IPS DF 6.9 (cell line): ENCODE measurements around the gene FATE1.

ENCODE experiments used
- DNase-seq: peaks from one replicate; pipeline ENCODE4 v3.0.0-alpha.2; 2013; ENCODE audit warnings: low read depth, low spot score
- H3K27ac ChIP-seq: one replicate; pipeline ENCODE4 v1.5.1; 2013; ENCODE audit warnings: low read length, control low read depth
- H3K27me3 ChIP-seq: 2 replicates; pipeline ENCODE4 v1.6.1; 2013; ENCODE audit warnings: mild to moderate bottlenecking, low read length; ENCODE audit not compliant: control insufficient read depth, insufficient read depth
- H3K36me3 ChIP-seq: 2 replicates; pipeline ENCODE4 v1.6.1; 2013; ENCODE audit warnings: low read length; ENCODE audit not compliant: control insufficient read depth, insufficient read depth
- H3K4me1 ChIP-seq: 2 replicates; pipeline ENCODE4 v1.6.1; 2013; ENCODE audit warnings: low read length; ENCODE audit not compliant: control insufficient read depth, insufficient read depth
- H3K4me3 ChIP-seq: 2 replicates; pipeline ENCODE4 v1.5.1; 2013; ENCODE audit warnings: mild to moderate bottlenecking, low read length
- H3K9me3 ChIP-seq: 2 replicates; pipeline ENCODE4 v1.6.1; 2013; ENCODE audit warnings: low read length, inconsistent platforms; ENCODE audit not compliant: control insufficient read depth, insufficient read depth
- WGBS: extraction: QIAGEN DNeasy Blood & Tissue Kit; methylation state at CpG from one replicate; pipeline ENCODE4 v1.1.7; 2013; ENCODE audit warnings: mixed read lengths, missing lambda C conversion rate; ENCODE audit not compliant: insufficient read length, insufficient coverage; 5-methylcytosine and 5-hydroxymethylcytosine counted together

Gene FATE1

GRCh38 chrX:151715752-151716151 is at the start of gene FATE1:
TSS of gene FATE1 (plus strand) at chrX:151716035. CDS start at chrX:151716120, 85 bp downstream.
- Histone ChIP-seq H3K9me3 (no peaks in the 10 kb centered on the region), H3K27ac (no peak within 1 kb of the TSS), H3K27me3 (no peaks in the 10 kb centered on the region), H3K4me3 (no peak within 1 kb of the TSS), H3K4me1 (peaks cover 2% of the 10 kb centered on the region; the same call in 1 of the 2 replicates), H3K36me3 (no peaks in the 10 kb centered on the region)
- no peak for DNase-seq
- no CpG with 5 or more reads among the region's 3 CpGs for WGBS

- WGBS: no CpG with 5 or more reads among the region's 6 CpGs
- Histone ChIP-seq H3K27ac (no peak overlapping the region), H3K27me3 (no peaks in the 10 kb centered on the region), H3K4me1 (no peaks in the 10 kb centered on the region), H3K36me3 (no peaks in the 10 kb centered on the region), H3K4me3 (no peak overlapping the region), H3K9me3 (no peaks in the 10 kb centered on the region)
- no peak for DNase-seq
Measured at GRCh38 chrX:151675121-151675746, 40.6 kb upstream of the FATE1 start.

- no peaks in the 10 kb centered on the region; the same call in 1 of the 2 replicates for H3K36me3 ChIP-seq
- H3K27ac ChIP-seq: no peak overlapping the region
- H3K9me3 ChIP-seq: no peaks in the 10 kb centered on the region
- no peak for DNase-seq
- H3K4me1 ChIP-seq: no peaks in the 10 kb centered on the region
- H3K27me3 ChIP-seq: no peaks in the 10 kb centered on the region
- WGBS: no CpG with 5 or more reads among the region's 4 CpGs
- H3K4me3 ChIP-seq: no peak overlapping the region
Measured at GRCh38 chrX:151676196-151676595, 39.6 kb upstream of the FATE1 start.

GRCh38 chrX:151679798-151680402 is 35.9 kb upstream of the FATE1 start:
- Histone ChIP-seq H3K4me3 (no peak overlapping the region), H3K27ac (no peak overlapping the region)

GRCh38 chrX:151680805-151681204 is 35.0 kb upstream of the FATE1 start:
- Histone ChIP-seq H3K4me3 (no peak overlapping the region), H3K9me3 (no peaks in the 10 kb centered on the region), H3K4me1 (no peaks in the 10 kb centered on the region), H3K27ac (no peak overlapping the region), H3K27me3 (no peaks in the 10 kb centered on the region), H3K36me3 (no peaks in the 10 kb centered on the region; the same call in 1 of the 2 replicates)
- no CpG with 5 or more reads among the region's 4 CpGs for WGBS
- DNase-seq: no peak

More at GRCh38 chrX:151679798-151680402, 35.9 kb upstream of the FATE1 start:
- no CpG with 5 or more reads among the region's 5 CpGs for WGBS
- H3K9me3 ChIP-seq: no peaks in the 10 kb centered on the region
- no peak for DNase-seq
- H3K36me3 ChIP-seq: no peaks in the 10 kb centered on the region; the same call in 1 of the 2 replicates
- no peaks in the 10 kb centered on the region for H3K4me1 ChIP-seq
- H3K27me3 ChIP-seq: no peaks in the 10 kb centered on the region

GRCh38 chrX:151687635-151688034 is 28.2 kb upstream of the FATE1 start:
- H3K27ac ChIP-seq: no peak overlapping the region
- H3K4me3 ChIP-seq: no peak overlapping the region
- no peaks in the 10 kb centered on the region for H3K36me3 ChIP-seq
- no peak for DNase-seq
- H3K9me3 ChIP-seq: no peaks in the 10 kb centered on the region
- H3K27me3 ChIP-seq: no peaks in the 10 kb centered on the region
- no peaks in the 10 kb centered on the region for H3K4me1 ChIP-seq

GRCh38 chrX:151688695-151689094 is 27.1 kb upstream of the FATE1 start:
- no peak overlapping the region for H3K27ac ChIP-seq
- H3K9me3 ChIP-seq: no peaks in the 10 kb centered on the region
- no peak overlapping the region for H3K4me3 ChIP-seq
- DNase-seq: no peak
- no peaks in the 10 kb centered on the region for H3K27me3 ChIP-seq
- no peaks in the 10 kb centered on the region for H3K4me1 ChIP-seq
- no peaks in the 10 kb centered on the region for H3K36me3 ChIP-seq

- H3K9me3 ChIP-seq: no peaks in the 10 kb centered on the region
- WGBS: no CpG with 5 or more reads among the region's 6 CpGs
Measured at GRCh38 chrX:151692825-151693224, 23.0 kb upstream of the FATE1 start.

GRCh38 chrX:151694121-151694520 is 21.7 kb upstream of the FATE1 start:
- no CpG with 5 or more reads among the region's 12 CpGs for WGBS
- no peak for DNase-seq
- no peak overlapping the region for H3K27ac ChIP-seq
- H3K27me3 ChIP-seq: no peaks in the 10 kb centered on the region
- H3K36me3 ChIP-seq: no peaks in the 10 kb centered on the region
- H3K4me3 ChIP-seq: peak overlapping the region; percentile 76; the same call in 1 of the 2 replicates
- no peaks in the 10 kb centered on the region for H3K4me1 ChIP-seq
- H3K9me3 ChIP-seq: no peaks in the 10 kb centered on the region

More at GRCh38 chrX:151692825-151693224, 23.0 kb upstream of the FATE1 start:
- no peaks in the 10 kb centered on the region for H3K36me3 ChIP-seq
- no peak overlapping the region for H3K4me3 ChIP-seq
- no peak for DNase-seq
- no peaks in the 10 kb centered on the region for H3K27me3 ChIP-seq
- no peaks in the 10 kb centered on the region for H3K4me1 ChIP-seq
- no peak overlapping the region for H3K27ac ChIP-seq

GRCh38 chrX:151694661-151695582 is 20.9 kb upstream of the FATE1 start, which contains the start of gene PRRG3:
TSS of gene PRRG3 (plus strand) at chrX:151695458. CDS start at chrX:151698815, 3,357 bp downstream.
- no CpG with 5 or more reads among the region's 100 CpGs for WGBS
- Histone ChIP-seq H3K36me3 (no peaks in the 10 kb centered on the region), H3K27ac (no peak within 1 kb of the TSS), H3K27me3 (no peaks in the 10 kb centered on the region), H3K4me3 (peak within 1 kb of the TSS; percentile 76; the same call in 1 of the 2 replicates), H3K9me3 (no peaks in the 10 kb centered on the region), H3K4me1 (no peaks in the 10 kb centered on the region)
- no peak for DNase-seq
